Inflammatory macrophage (primary cell): Measurements from ENCODE around the gene NLRP12.
"Not testable (repeated sequence)": the region's sequence is repeated elsewhere in the genome, so short reads cannot be mapped to it uniquely, and the experiment has no call there.

Experiments
- DNase-seq, 2 donors: peaks; one replicate each; pipeline ENCODE4 v3.0.0-alpha.2; 2020 to 2022

NLRP12 gene

GRCh38 chr19:53774491-53774890 is 49.6 kb downstream of the NLRP12 start:
- DNase-seq: not testable (repeated sequence)

- DNase-seq: no peak
These were observed 50.1 kb downstream of the NLRP12 start for GRCh38 chr19:53773999-53774398.

DNA sequence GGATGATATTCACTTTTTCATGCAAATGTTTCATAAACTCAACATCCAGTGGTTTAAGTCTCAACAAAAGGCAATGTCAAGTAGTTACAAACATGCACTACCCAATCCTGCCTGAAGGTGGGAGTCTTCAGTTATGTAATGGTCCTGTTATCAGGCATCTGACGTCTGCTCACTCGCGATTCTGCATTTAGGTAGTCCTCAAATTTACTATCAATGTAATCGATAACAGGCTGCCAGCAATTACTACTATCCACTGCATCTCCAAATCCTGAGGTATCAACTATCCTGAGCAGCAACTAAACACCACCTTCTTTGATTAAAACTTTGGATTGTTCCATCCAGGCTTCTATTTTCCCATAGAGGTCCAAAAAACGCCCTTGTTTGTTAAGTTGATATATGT is 51.2 kb downstream of the NLRP12 start:
- peak; percentile 68 to 73 for DNase-seq

- no peak for DNase-seq
These were observed 53.0 kb downstream of the NLRP12 start for GRCh38 chr19:53771144-53771543.

- not testable (repeated sequence) for DNase-seq
These were observed 54.3 kb downstream of the NLRP12 start for GRCh38 chr19:53769696-53770309.

DNA sequence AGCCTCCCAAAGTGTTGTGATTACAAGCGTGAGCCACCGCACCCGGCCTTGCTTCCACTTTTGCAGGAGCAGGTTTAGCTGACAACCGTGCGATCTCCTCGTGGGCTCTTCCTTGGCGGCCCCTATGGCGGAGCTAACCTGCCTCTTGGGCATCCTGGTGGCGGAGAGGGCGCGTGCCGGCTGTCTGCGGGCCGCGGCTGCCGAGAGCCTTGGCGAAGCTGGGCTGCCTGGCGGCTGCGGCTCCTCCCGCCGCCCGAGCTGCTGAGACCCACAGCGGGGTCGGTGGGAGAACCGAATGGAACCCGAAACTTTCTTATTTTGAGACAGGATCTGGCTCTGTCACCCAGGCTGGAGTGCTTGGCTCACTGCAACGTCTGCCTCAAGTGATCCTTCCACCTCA is 55.7 kb downstream of the NLRP12 start:
- no peak for DNase-seq

DNA sequence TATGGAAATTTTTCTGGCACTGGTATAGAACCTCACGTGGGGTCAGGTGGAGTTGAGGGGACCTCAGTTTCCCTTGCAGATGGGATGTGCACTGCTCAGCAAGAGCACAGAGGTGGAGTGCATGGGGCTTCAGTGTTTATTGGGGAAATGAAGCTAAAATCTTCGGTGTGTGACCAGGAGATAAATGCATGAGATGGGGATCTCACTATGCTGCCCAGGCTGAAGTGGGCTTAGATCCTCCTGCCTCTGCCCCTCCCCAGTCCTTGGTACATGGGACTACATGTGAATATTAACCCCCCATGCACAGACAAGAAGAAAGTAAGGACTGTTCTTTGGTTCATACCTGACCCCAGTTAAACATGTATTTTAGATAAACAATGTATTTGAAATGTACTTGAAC is 65.1 kb downstream of the NLRP12 start:
- DNase-seq: not testable (repeated sequence)
